OCI-LY1 (cell line): ENCODE measurements around the gene CDYL2.

ENCODE experiments used
- H2AFZ ChIP-seq: fragments of 200-600 bp; sonication (generic), shearing (Covaris generic); 2 replicates; pipeline ENCODE4 v1.6.0; 2014; ENCODE audit warnings: antibody characterized with exemption, mild to moderate bottlenecking, low read length
- H3F3A ChIP-seq: fragments of 200-600 bp; sonication (generic), shearing (Covaris generic); 2 replicates; pipeline ENCODE4 v1.6.0; 2014; ENCODE audit warnings: mild to moderate bottlenecking, antibody characterized with exemption, low read length, moderate library complexity; ENCODE audit not compliant: insufficient read depth
- H3K27ac ChIP-seq: fragments of 200-600 bp; sonication (generic); 2 replicates; pipeline ENCODE4 v1.5.1; 2014; ENCODE audit warnings: low read length, mixed run types, mild to moderate bottlenecking, low read depth; ENCODE audit not compliant: poor library complexity, severe bottlenecking
- H3K27me3 ChIP-seq: fragments of 200-600 bp; sonication (generic); 2 replicates; pipeline ENCODE4 v1.6.0; 2014; ENCODE audit warnings: antibody characterized with exemption, mild to moderate bottlenecking, low read length, moderate library complexity; ENCODE audit not compliant: insufficient read depth
- H3K36me3 ChIP-seq: fragments of 200-600 bp; sonication (generic); 2 replicates; pipeline ENCODE4 v1.6.1; 2014; ENCODE audit warnings: mild to moderate bottlenecking, antibody characterized with exemption, low read length, moderate library complexity, mixed read lengths; ENCODE audit not compliant: insufficient read depth
- H3K4me1 ChIP-seq: fragments of 200-600 bp; sonication (generic); 2 replicates; pipeline ENCODE4 v1.5.1; 2014; ENCODE audit warnings: mild to moderate bottlenecking, low read length, moderate library complexity; ENCODE audit not compliant: insufficient read depth, severe bottlenecking
- H3K4me2 ChIP-seq: fragments of 200-600 bp; sonication (generic), shearing (Covaris generic); 2 replicates; pipeline ENCODE4 v1.6.1; 2014; ENCODE audit warnings: low read length
- H3K4me3 ChIP-seq: fragments of 200-600 bp; sonication (generic); 2 replicates; pipeline ENCODE4 v1.5.1; 2014; ENCODE audit warnings: low read length, low read depth, mild to moderate bottlenecking, mixed read lengths; ENCODE audit not compliant: poor library complexity, severe bottlenecking
- H3K79me2 ChIP-seq: fragments of 200-600 bp; shearing (Covaris generic); 2 replicates; pipeline ENCODE4 v1.6.1; 2016; ENCODE audit warnings: mixed run types, low read length, mixed read lengths; ENCODE audit not compliant: insufficient read depth
- H3K9ac ChIP-seq: fragments of 200-600 bp; sonication (generic), shearing (Covaris generic); 2 replicates; pipeline ENCODE4 v1.6.1; 2014; ENCODE audit warnings: mild to moderate bottlenecking, low read length, mixed read lengths
- H3K9me2 ChIP-seq: fragments of 200-600 bp; sonication (generic), shearing (Covaris generic); 2 replicates; pipeline ENCODE4 v1.6.1; 2014; ENCODE audit warnings: low read depth, mild to moderate bottlenecking, low read length, mixed read lengths
- H3K9me3 ChIP-seq: fragments of 200-600 bp; shearing (Covaris generic); 2 replicates; pipeline ENCODE4 v1.6.1; 2014; ENCODE audit warnings: low read length, mixed read lengths
- H4K20me1 ChIP-seq: fragments of 200-600 bp; sonication (generic), shearing (Covaris generic); 2 replicates; pipeline ENCODE4 v1.6.0; 2016; ENCODE audit warnings: mild to moderate bottlenecking, low read length; ENCODE audit not compliant: insufficient read depth
- CTCF ChIP-seq: fragments of 200-600 bp; sonication (generic), shearing (Covaris generic); IDR thresholded peaks from 2 replicates; pipeline ENCODE4 v1.5.1; 2017; ENCODE audit warnings: mild to moderate bottlenecking, antibody characterized with exemption, low read length, moderate library complexity, mixed read lengths
- EZH2 ChIP-seq: fragments of 200-600 bp; sonication (generic), shearing (Covaris generic); IDR thresholded peaks from 2 replicates; pipeline ENCODE4 v1.8.0; 2017; ENCODE audit warnings: borderline replicate concordance, mixed run types, mild to moderate bottlenecking, antibody characterized with exemption, low read length, moderate library complexity, mixed read lengths

Gene CDYL2

GRCh38 chr16:80746231-80746630 is 58.2 kb downstream of the CDYL2 start:
- TF ChIP-seq EZH2 (no peak), CTCF (no peak)
- H3K27ac ChIP-seq: no peak overlapping the region
- no peak overlapping the region for H3K4me3 ChIP-seq
- no peak overlapping the region for H2AFZ ChIP-seq
- H3K79me2 ChIP-seq: no peaks in the 10 kb centered on the region
- H3K9ac ChIP-seq: no peak overlapping the region
- no peaks in the 10 kb centered on the region for H3K9me3 ChIP-seq
- no peaks in the 10 kb centered on the region for H3K36me3 ChIP-seq
- H4K20me1 ChIP-seq: no peaks in the 10 kb centered on the region
- no peaks in the 10 kb centered on the region for H3F3A ChIP-seq
- no peaks in the 10 kb centered on the region for H3K9me2 ChIP-seq
- H3K4me1 ChIP-seq: no peaks in the 10 kb centered on the region
- no peak overlapping the region for H3K4me2 ChIP-seq
- H3K27me3 ChIP-seq: no peaks in the 10 kb centered on the region

DNA sequence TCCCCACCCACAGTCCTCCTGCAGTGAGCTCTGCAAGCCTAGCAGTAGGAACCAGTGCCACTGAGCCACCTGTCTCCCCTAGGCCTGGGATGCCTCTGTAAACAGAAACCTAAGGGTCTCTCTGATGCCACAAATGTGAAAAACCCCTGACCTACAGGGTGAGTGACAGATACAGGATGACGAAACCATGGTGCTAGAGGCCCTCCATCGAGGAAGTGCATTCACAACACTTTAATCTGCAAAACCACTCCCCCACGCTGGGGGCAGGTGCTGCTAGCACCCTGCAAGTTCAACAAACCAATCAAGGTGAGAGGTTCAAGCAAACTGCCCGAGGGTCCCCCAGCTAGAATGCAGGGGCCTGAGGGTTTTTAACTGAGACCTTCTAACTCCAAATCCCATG is 59.5 kb downstream of the CDYL2 start:
- Histone ChIP-seq H3F3A (no peaks in the 10 kb centered on the region), H4K20me1 (no peaks in the 10 kb centered on the region), H3K9me3 (peaks cover 7% of the 10 kb centered on the region; the same call in 1 of the 2 replicates), H3K4me1 (no peaks in the 10 kb centered on the region), H3K27me3 (no peaks in the 10 kb centered on the region), H3K4me3 (no peak overlapping the region), H3K36me3 (no peaks in the 10 kb centered on the region), H3K79me2 (no peaks in the 10 kb centered on the region), H3K27ac (no peak overlapping the region), H3K9me2 (no peaks in the 10 kb centered on the region), H3K4me2 (no peak overlapping the region), H3K9ac (no peak overlapping the region), H2AFZ (no peak overlapping the region)
- TF ChIP-seq CTCF (no peak), EZH2 (no peak)

- Histone ChIP-seq H3K27me3 (no peaks in the 10 kb centered on the region), H2AFZ (no peak overlapping the region), H3K27ac (no peak overlapping the region), H3K4me1 (no peaks in the 10 kb centered on the region), H3K9ac (no peak overlapping the region), H3F3A (no peaks in the 10 kb centered on the region), H3K9me3 (peaks cover 8% of the 10 kb centered on the region; the same call in 1 of the 2 replicates), H3K4me3 (no peak overlapping the region), H3K4me2 (no peak overlapping the region), H3K79me2 (no peaks in the 10 kb centered on the region), H4K20me1 (no peaks in the 10 kb centered on the region), H3K36me3 (no peaks in the 10 kb centered on the region), H3K9me2 (no peaks in the 10 kb centered on the region)
- no peak for TF ChIP-seq EZH2
- TF ChIP-seq CTCF: no peak
Observed at GRCh38 chr16:80743772-80744171, 60.6 kb downstream of the CDYL2 start.
